ENCODE results near the gene NR4A3.

Gene NR4A3

GRCh38 chr9:99905833-99906402 lies 84.2 kb downstream of the NR4A3 start:
- peak overlapping the region; percentile 73 for H3K4me3 ChIP-seq (ENCODE audit: low read length)
- TF ChIP-seq ZNF274 (IDR thresholded peaks at IDR 0.05; ENCODE audit: low read depth, low read length): no peak

- no peak for TF ChIP-seq ZNF274 (IDR thresholded peaks at IDR 0.05; ENCODE audit: low read depth, low read length)
- peak within 1 kb of the TSS; percentile 91 for H3K4me3 ChIP-seq (ENCODE audit: low read length)
These were observed 84.9 kb downstream of the NR4A3 start, which contains the start of gene STX17 for GRCh38 chr9:99906403-99907207. Gene STX17 (plus strand): TSS chr9:99906654. CDS start chr9:99915240, 8,586 bp downstream.

DNA sequence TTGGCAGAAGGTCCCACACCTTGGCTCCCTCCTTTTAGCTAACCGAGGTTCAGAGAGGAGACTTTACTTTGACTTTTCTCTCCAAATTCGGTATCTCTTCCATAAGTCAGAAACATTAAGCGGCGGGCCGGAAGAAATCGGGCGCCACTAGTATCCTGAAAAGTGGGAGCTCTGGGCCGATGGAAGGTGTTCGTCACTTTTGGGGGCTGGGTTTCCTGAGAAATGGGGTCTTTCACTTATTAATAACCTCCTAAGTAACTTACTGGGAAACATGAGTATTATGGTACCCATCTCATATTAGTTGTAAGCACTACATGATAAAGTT lies 85.5 kb downstream of the NR4A3 start:
- TF ChIP-seq ZNF274 (IDR thresholded peaks at IDR 0.05; ENCODE audit: low read depth, low read length): no peak
- peak overlapping the region; percentile 91 for H3K4me3 ChIP-seq (ENCODE audit: low read length)

DNA sequence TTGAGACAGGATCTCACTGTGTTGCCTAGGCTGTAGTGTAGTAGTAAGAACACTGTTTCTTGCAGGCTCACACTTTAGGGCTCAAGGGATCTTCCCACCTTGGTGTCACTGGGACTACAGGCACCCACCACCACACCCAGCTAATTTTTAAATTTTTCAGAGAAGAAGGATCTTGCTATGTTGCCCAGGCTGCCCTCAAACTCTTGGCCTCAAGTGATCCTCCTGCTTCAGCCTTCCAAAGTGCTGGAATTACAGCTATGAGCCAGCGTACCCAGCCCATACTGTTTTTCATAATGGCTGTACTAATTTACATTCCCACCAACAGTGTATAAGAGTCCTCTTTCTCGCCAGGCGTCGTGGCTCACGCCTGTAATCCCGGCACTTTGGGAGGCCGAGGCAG lies 89.9 kb downstream of the NR4A3 start:
- no peak for TF ChIP-seq ZNF274 (IDR thresholded peaks at IDR 0.05; ENCODE audit: low read depth, low read length)
- no peak overlapping the region for H3K4me3 ChIP-seq (ENCODE audit: low read length)

Measured in GM08714 (cell line).